DMS153 treated with DMSO at 0.1 percent for 48 hours (cell line): ENCODE measurements around the gene CDKN2A.

Source experiments
- DNase-seq: peaks from one replicate; lab custom pipeline; 2025; ENCODE audit not compliant: unreplicated experiment; lab: John Stamatoyannopoulos, UW

The CDKN2A gene

DNA sequence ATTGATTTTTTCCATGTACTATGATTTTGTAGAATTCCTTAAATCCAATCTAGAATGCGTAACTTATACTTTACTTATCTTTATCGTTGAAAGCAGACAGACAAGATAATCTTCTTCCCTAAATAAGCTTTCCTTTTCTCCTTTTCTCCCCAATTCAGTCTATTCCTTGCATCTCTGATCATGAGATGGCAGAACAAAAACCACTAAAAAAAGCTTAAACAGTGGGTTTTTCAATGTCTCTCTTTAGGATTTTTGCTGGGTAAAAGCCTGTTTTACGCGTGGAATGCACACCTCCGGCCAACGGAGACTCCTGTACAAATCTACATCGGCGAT is 14.2 kb upstream of the CDKN2A start:
- DNase-seq = no peak

DNA sequence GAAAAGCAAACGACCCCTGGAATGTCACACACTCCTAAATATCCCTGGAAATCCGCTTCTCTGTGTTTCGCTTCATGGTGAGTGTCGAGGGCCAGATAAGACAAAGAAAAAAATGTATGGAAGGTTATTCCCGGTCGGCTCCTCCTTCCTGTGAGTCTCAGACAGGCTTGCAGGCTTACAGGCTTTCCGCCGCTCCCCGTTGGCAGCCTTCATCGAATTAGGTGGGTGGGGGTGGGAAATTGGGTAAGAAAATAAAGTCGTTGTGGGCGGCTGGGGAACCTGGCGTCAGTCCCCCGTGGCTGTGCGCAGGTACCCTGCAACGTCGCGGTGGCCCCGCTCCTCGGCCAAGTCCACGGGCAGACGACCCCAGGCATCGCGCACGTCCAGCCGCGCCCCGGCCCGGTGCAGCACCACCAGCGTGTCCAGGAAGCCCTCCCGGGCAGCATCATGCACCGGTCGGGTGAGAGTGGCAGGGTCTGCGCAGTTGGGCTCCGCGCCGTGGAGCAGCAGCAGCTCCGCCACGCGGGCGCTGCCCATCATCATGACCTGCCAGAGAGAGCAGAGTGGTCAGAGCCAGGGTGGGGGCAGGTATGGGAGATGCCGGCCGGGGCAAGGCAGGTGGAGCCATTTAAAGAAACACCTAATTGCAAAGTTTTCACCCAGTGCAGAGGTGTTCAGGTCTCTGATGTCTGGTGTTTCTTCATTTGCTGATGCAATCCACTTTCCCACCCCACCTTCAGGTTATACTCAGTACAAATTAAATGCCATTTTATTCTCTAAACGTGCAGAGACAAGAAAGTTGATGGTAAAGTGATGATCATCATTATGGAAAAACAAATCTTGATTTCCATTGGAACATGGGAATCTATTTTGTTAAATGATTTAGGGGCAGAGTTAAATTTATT is 11.8 kb upstream of the CDKN2A start:
- no peak for DNase-seq

DNA sequence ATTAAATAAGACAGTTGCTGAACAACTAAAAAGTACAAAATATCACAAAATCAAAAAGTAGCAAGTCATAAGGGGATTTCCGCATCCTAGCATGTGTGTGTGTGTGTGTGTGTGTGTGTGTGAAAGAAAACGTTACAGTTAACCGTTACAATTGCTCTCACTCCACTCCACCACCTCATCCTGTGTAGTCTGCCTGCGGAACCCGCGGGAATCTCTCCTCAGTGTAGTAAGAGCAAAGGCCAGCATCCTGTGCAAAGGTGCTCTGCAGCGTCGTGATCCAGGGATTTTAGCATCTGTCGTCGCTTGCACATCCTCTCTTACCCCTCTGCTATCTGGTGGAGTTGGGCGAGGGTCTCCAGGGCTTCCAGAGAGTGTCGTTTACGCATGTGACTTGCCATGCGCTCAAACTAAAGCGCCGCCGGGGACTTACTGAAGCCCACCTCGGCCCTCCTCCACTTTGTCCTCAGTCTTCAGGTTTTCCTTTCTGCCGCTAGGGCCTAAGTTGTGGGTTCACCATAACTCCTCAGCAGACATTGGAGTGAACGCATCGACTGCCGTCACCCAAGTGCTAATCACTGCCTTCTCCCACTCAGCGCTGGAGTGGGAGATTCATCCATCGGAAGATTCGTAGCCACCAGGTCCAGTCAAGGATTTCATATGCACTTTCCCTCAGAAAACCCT is 11.0 kb upstream of the CDKN2A start:
- no peak for DNase-seq

DNA sequence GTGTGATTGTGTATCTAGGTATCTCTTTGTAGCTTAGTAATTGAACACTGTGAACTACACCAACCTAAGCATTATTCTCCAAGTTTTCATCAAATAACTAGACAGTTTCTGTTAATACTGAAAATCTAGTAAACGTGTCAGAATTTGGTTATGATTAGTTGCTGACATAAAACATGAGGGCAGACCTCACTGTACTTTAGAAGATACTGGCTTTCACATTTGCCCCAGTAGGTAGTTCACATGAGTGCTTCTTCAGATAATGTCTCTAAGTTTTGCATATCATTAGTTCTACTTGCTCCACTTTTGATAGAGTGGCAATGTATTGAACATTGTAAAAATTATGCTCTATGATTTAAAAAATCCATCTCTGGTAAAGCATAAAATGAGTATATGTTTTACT is 7.8 kb upstream of the CDKN2A start:
- no peak for DNase-seq

DNA sequence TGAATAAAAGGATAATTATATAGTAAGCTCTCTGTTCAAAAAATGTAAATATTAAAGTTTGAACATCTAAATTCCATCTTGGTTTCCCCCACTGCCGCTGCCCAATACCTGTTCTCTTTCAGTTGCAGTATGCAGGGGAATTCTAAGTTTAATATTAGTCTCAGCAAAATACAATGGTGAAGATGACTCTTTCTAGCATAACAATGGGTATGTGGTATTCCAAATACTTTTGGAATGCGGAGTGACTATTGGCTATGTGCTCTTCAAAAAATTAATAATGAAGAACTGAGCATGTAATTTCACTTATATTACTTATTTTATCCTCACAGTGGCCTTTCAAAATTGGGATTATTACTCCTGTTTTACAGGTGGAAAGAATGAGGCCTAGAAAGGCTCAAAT is 3.8 kb upstream of the CDKN2A start:
- no peak for DNase-seq

DNA sequence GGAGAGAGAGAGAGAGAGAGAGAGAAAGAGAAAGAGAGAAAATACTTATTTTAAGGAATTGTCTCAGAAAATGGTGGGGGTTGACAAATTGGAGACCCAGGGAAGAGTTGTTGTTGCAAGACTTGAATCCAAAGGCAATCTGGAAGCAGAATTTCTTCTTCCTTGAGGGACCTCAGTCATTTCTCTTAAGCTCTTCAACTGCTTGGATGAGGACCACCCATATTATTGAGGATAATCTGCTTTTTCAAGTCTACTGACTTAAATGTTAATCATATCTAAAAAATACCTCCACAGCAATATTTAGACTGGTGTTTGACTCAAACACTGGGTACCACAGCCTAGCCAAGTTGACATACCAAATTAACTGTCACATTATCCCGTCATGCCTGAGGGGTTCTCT is 3.3 kb upstream of the CDKN2A start:
- no peak for DNase-seq

DNA sequence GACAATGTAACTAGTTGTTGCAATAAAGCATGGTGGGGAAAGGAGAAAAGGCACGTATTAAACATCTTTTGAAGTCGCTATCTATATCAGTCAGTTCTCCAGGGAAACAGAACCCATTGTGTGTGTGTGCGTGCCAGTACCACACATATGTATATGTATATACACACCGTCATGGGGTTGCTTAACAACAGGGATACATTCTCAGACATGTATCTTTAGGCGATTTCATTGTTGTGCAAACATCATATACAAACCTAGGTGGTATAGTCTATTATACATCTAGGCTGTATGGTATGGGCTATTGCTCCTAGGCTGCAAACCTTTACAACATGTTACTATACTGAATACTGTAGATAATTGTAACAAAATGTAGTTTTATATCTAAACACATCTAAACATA is 2.7 kb upstream of the CDKN2A start:
- no peak for DNase-seq

DNA sequence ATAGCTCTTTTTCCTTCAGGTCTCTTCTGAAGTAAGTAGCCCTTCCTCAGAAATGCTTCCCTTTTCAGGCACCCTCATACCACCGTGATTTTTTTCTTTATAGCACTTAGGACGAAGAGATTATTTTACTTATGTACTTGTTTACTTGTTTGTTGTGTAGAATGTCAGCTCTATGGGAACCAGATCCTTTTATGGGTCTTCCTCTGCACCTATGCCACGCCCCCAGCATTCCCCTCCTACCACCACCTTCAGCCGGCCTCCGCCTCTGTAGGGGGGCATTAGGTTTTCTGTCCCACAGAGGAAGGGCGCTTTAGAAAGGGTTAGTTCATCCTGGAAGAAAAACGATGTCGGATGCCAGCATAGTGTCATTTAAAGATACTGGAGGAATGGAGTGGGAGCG is 2.2 kb upstream of the CDKN2A start:
- peak; percentile 50 for DNase-seq

DNA sequence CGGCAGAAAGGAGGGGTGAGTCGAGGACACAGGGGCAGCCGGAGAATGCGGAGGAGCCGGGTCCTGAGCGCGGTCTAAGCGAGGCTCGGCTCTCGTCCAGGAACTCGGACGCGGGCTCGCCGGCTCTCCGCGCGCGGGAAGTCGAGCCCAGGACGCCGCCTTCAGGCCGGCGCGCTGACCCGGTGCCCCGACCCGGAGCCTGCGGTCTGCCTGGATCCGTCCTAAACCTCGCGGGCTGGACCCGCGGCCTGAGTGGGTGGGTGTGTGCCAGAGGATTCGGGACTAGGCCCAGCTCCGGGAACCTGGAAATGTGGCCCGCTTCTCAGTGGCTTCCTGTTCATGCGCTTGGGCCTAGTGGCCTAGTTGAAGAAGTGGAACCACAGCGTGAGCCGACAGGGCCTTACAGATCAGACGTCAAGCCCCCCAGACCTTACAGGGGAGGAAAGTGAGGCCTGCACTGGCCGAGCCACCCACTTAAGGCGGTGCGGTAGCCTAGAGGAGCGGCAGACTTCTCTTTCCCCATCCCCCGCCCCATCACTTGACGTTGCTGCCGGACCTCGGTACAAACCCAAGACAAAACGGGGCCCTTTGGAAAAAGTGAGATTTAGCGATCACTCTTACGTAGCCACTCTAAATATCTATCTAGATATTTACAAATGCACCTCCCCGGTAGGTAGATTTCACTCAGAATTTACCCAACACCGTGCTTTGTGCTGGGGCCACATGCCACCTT is 1.6 kb upstream of the CDKN2A start:
- DNase-seq = peak; percentile 59

DNA sequence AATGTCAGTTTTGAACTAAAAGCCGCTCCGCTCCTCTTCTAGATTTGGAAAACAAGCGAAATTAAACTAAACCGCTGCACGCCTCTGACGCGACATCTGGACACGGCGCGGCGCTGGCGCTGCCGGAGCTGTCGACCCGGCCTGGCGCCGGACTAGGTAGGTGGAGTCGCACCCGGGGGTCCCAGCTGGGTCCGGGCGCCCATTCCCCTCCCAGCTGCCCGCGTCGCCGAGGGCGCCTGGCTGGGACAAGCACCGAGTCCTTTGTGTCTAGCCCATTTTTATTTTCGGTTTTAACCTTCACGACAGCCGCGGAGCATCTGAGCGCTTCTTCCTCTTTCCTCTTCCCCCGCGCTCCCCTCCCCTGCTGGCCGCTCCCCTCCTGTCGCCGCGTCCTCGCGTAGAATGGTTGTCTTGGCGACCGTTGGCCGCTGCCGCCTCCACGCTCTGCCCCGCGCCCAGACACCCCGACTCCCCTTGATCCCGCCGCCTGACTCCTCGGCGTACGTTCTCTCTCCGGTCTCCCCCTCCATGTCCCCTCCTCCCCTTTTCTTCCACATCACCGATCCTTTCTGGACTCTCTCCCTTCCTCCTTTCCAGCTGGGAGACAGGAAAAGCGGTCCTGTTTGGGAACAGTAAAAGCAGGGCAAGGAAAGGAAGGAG is 944 bp upstream of the CDKN2A start:
- DNase-seq = peak; percentile 86

DNA sequence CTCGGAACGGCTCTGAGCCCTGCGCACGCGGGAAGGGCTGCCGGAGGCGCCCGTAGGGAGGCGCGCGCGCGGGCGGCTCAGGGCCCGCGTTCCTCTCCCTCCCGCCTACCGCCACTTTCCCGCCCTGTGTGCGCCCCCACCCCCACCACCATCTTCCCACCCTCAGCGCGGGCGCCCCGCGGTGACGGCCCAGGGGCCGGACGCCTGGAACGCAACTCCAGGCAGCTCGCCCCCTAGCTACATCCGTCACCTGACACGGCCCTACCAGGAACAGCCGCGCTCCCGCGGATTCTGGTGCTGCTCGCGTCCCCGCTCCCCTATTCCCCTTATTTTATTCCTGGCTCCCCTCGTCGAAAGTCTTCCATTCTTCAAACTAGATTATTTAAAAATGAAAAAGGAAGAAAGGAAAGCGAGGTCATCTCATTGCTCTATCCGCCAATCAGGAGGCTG is 389 bp upstream of the CDKN2A start, which contains the start of gene CDKN2B-AS1:
Gene CDKN2B-AS1 (plus strand): TSS at position 236 of the 450 bp plus-strand sequence.
- peak; percentile 86 for DNase-seq

DNA sequence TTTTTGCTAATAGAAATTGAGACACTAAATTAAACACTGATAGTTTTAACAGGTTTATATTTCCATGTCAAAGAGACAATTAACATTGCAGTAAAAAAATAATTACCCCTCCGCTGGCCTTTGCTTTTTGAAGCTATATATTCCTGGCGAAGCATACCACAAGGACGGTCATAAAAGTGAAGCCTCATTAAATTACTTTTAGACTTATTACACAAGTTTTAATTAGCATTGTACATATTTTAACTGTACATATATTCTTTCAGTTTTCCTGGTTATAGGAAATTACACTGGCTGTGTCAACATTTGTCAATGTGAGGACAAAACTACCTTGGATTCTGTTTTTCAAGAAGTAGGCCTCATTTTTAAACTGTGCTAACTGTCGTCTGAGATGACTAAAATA is 1.2 kb downstream of the CDKN2A start:
- no peak for DNase-seq

DNA sequence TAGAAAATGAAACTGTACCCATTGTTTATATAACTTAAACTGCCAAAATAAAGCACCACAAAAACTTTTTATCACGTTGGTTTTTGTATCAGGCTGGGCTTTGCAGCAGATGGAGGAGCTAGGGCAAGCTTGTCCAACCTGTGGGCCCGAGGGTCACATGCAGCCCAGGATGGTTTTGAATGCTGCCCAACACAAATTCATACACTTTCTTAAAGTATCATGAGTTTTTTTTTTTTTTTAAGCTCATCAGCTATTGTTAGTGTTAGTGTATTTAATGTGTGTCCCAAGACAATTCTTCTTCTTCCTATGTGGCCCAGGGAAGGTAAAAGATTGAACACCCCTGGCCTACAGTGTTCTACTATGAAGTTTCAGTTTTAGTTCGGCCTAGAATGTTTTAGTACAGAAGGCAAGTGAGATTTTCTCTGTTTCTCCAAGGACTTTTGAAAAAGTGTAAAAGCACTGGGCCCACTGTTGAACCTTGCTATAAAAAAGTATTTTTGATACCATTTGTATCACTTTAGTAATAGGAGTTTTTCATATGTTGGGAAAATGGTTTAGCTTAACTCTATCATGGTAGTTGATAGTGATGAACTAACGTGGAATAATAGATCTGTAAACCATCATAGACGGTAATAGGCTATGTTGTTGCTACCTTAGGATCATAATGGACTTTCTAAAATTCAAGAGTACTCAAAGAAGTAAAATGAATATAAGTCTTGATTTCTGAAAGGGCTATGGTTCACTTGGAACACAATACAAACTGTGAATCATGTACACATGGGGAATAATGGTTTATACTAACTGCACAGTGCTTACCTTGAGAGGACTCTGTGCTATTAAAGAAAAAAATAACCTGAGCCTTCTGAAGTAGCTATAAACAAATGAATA is 2.9 kb downstream of the CDKN2A start:
- peak; percentile 47 for DNase-seq

DNA sequence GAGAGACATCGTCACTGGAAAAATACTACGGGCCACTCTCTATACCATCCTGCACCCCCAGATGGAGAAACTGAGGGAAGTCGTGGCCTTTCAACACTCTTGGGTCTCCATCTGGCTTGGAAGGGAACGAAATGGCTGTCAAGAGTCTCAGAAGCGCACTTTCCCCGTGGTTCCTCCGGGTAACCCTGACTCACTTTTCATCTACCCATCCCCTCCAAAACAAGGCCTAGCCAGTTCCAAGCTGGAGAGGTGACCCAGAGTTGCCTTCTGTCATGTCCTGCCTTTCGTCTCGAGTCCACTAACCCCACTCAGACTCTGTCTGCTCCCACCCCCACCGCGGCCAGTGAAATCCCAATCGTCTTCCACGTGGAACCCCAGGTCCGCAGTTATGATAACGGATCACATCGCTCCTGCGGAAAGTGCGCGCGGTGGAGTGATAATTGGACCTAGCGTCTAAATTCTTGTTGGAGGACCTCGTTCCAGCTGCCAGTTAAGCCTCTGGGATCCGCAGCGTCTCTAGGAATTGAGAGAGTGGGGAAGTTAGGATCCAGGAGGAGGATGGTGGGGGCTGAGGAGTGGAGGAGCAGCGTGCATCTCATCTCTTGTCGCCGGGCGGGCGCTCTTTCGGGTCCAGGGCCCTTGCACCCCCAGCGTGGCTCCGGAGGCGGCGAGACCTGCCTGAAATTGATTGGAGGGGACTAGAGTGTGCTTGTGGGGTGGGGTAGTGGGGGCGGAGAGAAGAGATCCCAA is 4.6 kb downstream of the CDKN2A start:
- no peak for DNase-seq

DNA sequence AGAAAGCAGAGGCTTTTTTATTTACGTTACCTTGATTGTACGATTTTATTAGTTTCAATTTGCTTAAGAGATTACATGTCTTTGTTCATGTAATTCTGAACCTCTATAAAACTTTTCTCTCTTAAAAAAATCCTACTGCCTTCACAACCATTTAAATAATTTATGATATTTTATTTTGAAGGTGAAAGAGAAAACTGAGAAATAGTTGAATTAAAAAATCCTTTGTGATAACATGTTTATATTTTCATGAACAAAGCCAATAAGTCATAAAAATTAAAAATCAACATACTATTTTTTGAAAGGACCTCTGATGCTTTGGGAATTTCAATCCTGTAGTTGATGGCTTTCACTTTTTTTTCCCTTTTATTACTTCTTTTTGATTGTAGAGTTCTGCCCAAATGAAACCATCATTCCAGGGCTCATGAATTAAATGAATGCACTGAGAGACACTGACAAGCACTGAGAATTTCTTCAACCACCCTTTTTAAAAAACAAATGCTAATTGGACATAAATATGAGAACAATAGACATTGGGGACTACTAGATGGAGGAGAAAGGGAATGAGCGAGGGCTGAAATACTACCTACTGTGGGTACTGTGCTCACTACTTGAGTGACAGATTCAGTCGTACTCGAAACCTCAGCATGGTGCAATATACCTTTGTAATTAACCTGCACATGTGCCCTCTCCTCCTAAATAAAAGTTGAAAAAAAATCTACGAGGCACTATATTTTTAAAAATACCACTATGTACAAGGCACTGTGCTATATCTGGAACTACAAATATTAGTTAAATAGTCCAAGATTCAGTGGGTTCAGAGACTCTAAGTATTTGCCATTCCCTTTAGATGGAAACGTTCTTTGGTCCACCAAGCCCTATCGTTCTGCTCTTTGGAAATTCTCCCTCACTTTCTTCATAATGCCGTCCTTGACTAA is 5.9 kb downstream of the CDKN2A start:
- peak; percentile 42 for DNase-seq

DNA sequence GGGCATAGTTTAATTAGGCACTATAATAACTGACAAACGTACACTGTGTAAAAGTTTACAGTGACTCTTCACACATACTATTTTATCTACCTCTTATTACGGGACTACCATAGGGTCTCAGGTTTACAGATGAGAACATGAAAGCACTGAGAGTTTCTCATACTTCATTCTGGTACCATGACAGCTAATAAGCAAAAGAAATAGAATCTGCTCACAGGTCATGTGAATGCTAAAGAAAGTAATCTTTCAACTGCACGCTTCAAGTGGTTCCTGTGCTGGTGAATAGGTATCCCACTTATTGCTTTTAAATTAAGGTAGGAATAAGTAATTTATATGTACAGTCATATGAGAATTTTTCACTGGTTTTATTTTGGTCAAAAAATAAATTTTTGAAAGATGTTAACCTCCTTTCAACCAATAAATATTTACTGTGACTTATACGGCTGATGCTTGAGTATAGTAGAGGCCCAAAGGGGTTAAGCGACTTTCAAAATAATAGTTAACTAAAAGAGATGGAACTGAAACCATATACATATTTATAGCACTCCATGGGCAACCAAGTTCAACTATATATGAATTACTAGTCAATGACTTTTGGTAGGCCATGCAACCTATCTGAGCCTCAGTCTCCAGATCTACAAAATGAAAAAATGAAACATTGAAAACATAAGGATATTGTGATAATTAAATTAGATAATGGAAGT is 8.1 kb downstream of the CDKN2A start:
- no peak for DNase-seq

DNA sequence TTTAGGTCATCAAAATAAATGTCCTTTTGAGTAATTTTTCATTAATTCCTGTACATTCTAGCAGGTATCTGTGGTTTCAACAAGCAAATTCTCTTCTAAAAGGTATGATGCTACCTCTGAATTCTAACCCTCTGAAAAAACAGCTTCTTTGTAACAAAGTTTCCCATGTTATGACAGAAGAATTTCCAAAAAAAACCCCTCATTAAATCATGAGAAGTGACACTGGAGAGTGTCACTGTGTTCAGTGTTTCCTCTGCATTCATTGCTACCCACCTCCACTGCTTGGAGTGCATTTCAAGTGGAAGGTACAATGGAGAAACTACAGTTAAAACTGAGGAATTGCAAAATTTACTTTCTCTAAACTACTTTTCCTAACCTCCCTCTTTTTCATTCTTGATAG is 10.1 kb downstream of the CDKN2A start:
- DNase-seq = no peak

DNA sequence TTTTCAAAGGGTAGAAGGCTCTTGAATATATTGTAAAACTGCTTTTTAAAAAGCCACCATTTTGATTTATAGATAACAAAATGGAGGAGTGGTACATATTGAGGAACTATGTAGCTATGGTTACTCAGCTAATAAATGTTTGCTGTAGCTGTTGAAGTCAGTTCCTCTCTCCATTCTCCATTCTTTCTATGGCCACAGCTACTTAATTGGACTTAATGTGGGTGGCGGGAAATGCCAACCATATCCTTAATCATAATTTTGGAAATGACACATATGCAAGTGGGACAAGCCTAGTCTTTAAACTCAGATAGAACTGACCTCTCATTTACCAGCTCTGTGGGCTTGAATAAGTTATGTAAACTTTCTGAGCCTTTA is 10.6 kb downstream of the CDKN2A start:
- no peak for DNase-seq
